Measurements from ENCODE around the gene AHCYL2. TPM values are rescaled to one million over a fixed set of nuclear protein-coding genes. Genes with fewer than 3 reads are reported as not detected.

Gene AHCYL2
- total and polyA plus RNA-seq, 2 donors (not counting 3 experiments of a cell fraction or from before 2014, with no cell fraction given): 10.8 to 13.5 TPM

- Histone ChIP-seq H3K36me3 (ENCODE audit: control insufficient read depth in 2 of 2, extremely low read depth in 1 of 2, insufficient read depth in 2 of 2, low read length in 2 of 2) (peaks cover 0 to 2% of the 10 kb centered on the region in 2 experiments), H3K9me1 (replicated peaks; ENCODE audit: control insufficient read depth, extremely low read depth, insufficient read depth, low read length) (no peaks in the 10 kb centered on the region), H3K4me3 (replicated peaks in 1 of 3; ENCODE audit: insufficient read depth in 1 of 3, low read depth in 1 of 3, low read length in 3 of 3) (no peak overlapping the region), H3K4me1 (ENCODE audit: control insufficient read depth, extremely low read depth, insufficient read depth, low read length) (no peaks in the 10 kb centered on the region), H3K79me2 (ENCODE audit: control insufficient read depth, insufficient read depth, low read length) (no peaks in the 10 kb centered on the region), H3K4me2 (ENCODE audit: insufficient read depth, low read length) (no peak overlapping the region), H3K9ac (replicated peaks; ENCODE audit: extremely low read depth, insufficient read depth, low read length) (no peak overlapping the region), H3K27ac (ENCODE audit: insufficient read depth, low read depth, low read length) (no peak overlapping the region), H4K20me1 (replicated peaks; ENCODE audit: control insufficient read depth, extremely low read depth, insufficient read depth, low read length) (no peaks in the 10 kb centered on the region), H3K27me3 (ENCODE audit: control insufficient read depth in 2 of 2, insufficient read depth in 2 of 2, low read length in 2 of 2) (no peaks in the 10 kb centered on the region), H3K9me3 (replicated peaks; ENCODE audit: control insufficient read depth, insufficient read depth, low read length) (no peaks in the 10 kb centered on the region), H2AFZ (ENCODE audit: low read depth, low read length) (no peak overlapping the region)
- FAIRE-seq: no peak
- ChIA-PET POLR2A (interaction anchor here (0.6 kb wide), 1 partner anchor 48 kb away, joined by 7 read pairs; no protein-coding TSS in a partner anchor), CTCF (interaction anchor here (1.0 to 10.2 kb wide), 3 partner anchors 47 to 432 kb away, joined by 3 to 465 read pairs (median 17); no protein-coding TSS in a partner anchor)
- DNase-seq (ENCODE audit: low read depth, low spot score): no peak
- dilution Hi-C loops (cut with MboI; ENCODE audit: extremely low pct_ligation_motif_present, low sequenced_read_pairs) (no loop called here), intact Hi-C loops (cut with micrococcal nuclease) (no loop called here)
- no TSS peak for BruUV-seq (replicated peaks)
- TF ChIP-seq POLR2A (IDR thresholded peaks at IDR 0.05; ENCODE audit: low read depth, low read length) (no peak), FOS (IDR thresholded peaks at IDR 0.05; ENCODE audit: borderline replicate concordance, insufficient read depth, low read length) (no peak), MAX (IDR thresholded peaks at IDR 0.05; ENCODE audit: insufficient read depth, insufficient read length) (no peak), EZH2 (IDR thresholded peaks at IDR 0.05; ENCODE audit: borderline replicate concordance, low read depth, low read length, severe bottlenecking) (no peak)
Measured at GRCh38 chr7:129212126-129212525, 12.7 kb upstream of the AHCYL2 start.

- Histone ChIP-seq H4K20me1 (replicated peaks; ENCODE audit: control insufficient read depth, extremely low read depth, insufficient read depth, low read length) (no peaks in the 10 kb centered on the region), H3K4me2 (ENCODE audit: insufficient read depth, low read length) (no peak overlapping the region), H3K4me3 (replicated peaks in 1 of 3; ENCODE audit: insufficient read depth in 1 of 3, low read depth in 1 of 3, low read length in 3 of 3) (no peak overlapping the region), H3K9ac (replicated peaks; ENCODE audit: extremely low read depth, insufficient read depth, low read length) (no peak overlapping the region), H3K4me1 (ENCODE audit: control insufficient read depth, extremely low read depth, insufficient read depth, low read length) (no peaks in the 10 kb centered on the region), H2AFZ (ENCODE audit: low read depth, low read length) (no peak overlapping the region), H3K79me2 (ENCODE audit: control insufficient read depth, insufficient read depth, low read length) (no peaks in the 10 kb centered on the region), H3K9me1 (replicated peaks; ENCODE audit: control insufficient read depth, extremely low read depth, insufficient read depth, low read length) (no peaks in the 10 kb centered on the region), H3K27me3 (ENCODE audit: control insufficient read depth in 2 of 2, insufficient read depth in 2 of 2, low read length in 2 of 2) (no peaks in the 10 kb centered on the region), H3K9me3 (replicated peaks; ENCODE audit: control insufficient read depth, insufficient read depth, low read length) (no peaks in the 10 kb centered on the region), H3K36me3 (ENCODE audit: control insufficient read depth in 2 of 2, extremely low read depth in 1 of 2, insufficient read depth in 2 of 2, low read length in 2 of 2) (peaks cover 0 to 2% of the 10 kb centered on the region in 2 experiments), H3K27ac (ENCODE audit: insufficient read depth, low read depth, low read length) (no peak overlapping the region)
- CTCF ChIA-PET: interaction anchor here (1.0 to 10.2 kb wide), 3 partner anchors 47 to 432 kb away, joined by 3 to 465 read pairs (median 17); no protein-coding TSS in a partner anchor
- POLR2A ChIA-PET: interaction anchor here (0.6 kb wide), 1 partner anchor 48 kb away, joined by 7 read pairs; no protein-coding TSS in a partner anchor
- FAIRE-seq (no peak), DNase-seq (ENCODE audit: low read depth, low spot score) (no peak)
- TF ChIP-seq FOS (IDR thresholded peaks at IDR 0.05; ENCODE audit: borderline replicate concordance, insufficient read depth, low read length): no peak
- no peak for TF ChIP-seq MYC (IDR thresholded peaks at IDR 0.05; ENCODE audit: low read depth, low read length)
- no peak for TF ChIP-seq POLR2A (IDR thresholded peaks at IDR 0.05; ENCODE audit: low read depth, low read length)
- TF ChIP-seq CTCF (IDR thresholded peaks at IDR 0.05; ENCODE audit: extremely low read depth in 1 of 2, insufficient read depth in 1 of 2, low read depth in 1 of 2, low read length in 2 of 2): no peak
- TF ChIP-seq MAX (IDR thresholded peaks at IDR 0.05; ENCODE audit: insufficient read depth, insufficient read length): no peak
- no peak for TF ChIP-seq JUN (IDR thresholded peaks at IDR 0.05; ENCODE audit: borderline replicate concordance, insufficient read depth, insufficient read length, low read depth)
- TF ChIP-seq EZH2 (IDR thresholded peaks at IDR 0.05; ENCODE audit: borderline replicate concordance, low read depth, low read length, severe bottlenecking): no peak
- no TSS peak for BruUV-seq (replicated peaks)
- intact Hi-C loops (cut with micrococcal nuclease) (no loop called here), dilution Hi-C loops (cut with MboI; ENCODE audit: extremely low pct_ligation_motif_present, low sequenced_read_pairs) (no loop called here)
Measured at GRCh38 chr7:129212596-129212995, 12.2 kb upstream of the AHCYL2 start.
